GM21619 (cell line): ENCODE results near the gene CLBA1.
"Not testable (repeated sequence)": the region's sequence is repeated elsewhere in the genome, so short reads cannot be mapped to it uniquely, and the experiment has no call there.

ENCODE experiments used
- ATAC-seq: cut with Tn5 transposase; IDR thresholded peaks from one replicate; pipeline ENCODE4 v1.9.1; 2021; ENCODE audit not compliant: unreplicated experiment

The CLBA1 gene

DNA sequence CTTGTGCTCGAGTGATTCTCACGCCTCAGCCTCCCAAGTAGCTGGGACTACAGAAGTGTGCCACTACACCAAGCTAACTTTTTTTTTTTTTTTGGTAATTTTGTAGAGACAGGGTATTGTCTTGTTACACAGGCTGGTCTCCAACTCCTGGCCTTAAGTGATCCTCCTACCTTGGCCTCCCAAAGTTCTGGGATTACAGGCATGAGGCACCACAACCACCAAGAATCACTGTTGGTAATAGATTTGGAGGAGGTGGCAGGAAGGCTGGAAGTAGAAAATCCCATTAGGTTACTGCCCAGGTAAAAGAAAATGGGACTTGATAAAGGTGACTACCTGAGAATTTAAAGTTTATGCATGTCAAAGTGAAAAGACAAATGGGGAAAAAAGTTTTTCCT lies 36.7 kb downstream of the CLBA1 start:
- ATAC-seq, result no peak

DNA sequence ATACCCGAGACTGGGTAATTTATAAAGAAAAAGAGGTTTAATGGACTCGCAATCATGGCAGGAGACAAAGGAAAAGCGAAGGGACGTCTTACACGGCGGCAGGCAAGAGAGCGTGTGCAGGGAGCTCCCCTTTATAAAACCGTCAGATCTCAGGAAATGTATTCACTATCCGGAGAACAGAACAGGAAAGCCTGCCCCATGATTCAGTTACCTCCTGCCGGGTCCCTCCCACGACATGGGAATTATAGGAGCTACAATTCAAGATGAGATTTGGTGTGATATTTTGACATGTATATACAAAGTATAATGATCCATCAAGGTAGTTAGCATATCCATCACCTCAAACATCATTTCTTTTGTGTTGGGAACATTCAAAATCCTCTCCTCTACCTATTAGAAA lies 37.6 kb downstream of the CLBA1 start:
- ATAC-seq, result no peak

DNA sequence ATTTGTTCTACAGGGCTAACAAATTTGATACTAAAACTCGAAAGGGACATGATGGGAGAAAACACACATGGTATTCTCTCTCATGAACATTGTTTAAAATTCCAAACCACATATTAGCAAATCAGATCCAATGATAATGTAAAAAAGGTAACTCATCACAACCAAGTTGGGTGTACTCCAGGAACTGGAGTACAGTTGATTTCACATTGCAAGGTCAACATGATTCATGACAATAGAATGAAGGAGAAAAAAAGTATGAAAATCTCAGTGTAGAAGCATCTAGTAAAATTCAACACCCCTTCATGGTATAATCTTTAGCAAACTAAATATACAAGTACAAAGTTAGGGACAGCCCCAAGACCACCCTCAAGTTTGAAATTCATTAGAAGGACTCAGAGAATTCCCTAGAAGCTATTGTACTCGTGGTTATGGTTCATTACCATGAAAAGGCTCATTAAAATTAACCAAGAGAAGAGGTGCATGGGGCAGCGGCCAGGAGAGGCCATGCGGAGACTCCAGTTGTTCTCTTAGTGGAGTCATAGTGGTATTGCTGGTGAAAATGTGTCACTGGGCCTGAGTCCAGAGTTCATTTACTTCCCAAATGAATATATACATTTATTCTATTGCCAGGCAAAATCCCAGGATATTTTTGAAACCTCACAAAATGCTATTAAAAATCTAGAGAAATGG lies 38.3 kb downstream of the CLBA1 start:
- ATAC-seq, result no peak

DNA sequence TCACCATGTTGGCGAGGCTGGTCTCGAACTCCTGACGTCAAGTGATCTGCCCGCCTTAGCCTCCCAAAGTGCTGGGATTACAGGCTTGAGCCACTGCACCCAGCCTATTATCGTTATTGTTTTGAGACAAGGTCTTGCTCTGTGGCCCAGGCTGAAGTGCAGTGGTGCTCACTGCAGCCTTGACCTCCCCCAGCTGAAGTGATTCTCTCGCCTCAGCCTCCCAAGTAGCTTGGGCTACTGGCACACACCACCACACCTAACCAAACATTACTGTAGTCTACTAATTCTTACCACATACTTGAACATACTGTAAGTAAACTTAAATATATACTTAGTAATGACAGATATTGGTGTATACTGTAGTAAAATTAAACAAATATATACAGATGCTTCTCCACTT lies 39.8 kb downstream of the CLBA1 start:
- ATAC-seq, result no peak

DNA sequence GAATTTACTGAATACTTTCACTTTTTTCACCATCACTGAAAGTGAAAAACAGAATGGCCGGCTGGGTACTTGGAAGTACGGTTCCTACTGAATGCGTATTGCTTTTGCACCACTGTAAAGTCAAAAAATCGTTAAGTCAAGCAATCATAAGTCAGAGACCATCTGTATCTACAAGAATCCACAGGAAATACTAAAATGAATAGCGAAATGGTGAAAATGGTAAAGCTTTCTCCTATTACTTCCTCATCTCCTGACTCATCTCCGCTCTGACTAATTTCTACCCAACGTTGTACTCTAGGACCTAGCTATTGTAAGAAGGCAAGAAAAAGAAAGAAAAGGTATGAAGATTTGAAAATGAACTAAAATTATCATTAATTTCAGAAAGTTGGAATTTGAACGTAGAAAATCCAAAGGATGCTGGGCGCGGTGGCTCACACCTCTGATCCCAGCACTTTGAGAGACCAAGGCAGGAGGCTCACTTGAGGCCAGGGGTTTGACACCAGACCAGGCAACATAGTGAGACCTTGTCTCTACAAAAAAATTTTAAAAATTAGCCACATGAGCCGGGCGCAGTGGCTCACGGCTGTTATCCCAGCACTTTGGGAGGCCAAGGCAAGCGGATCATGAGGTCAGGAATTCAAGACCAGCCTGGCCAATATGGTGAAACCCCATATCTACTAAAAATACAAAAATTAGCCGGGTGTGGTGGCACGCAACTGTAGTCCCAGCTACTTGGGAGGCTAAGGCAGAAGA lies 40.6 kb downstream of the CLBA1 start:
- no peak for ATAC-seq

DNA sequence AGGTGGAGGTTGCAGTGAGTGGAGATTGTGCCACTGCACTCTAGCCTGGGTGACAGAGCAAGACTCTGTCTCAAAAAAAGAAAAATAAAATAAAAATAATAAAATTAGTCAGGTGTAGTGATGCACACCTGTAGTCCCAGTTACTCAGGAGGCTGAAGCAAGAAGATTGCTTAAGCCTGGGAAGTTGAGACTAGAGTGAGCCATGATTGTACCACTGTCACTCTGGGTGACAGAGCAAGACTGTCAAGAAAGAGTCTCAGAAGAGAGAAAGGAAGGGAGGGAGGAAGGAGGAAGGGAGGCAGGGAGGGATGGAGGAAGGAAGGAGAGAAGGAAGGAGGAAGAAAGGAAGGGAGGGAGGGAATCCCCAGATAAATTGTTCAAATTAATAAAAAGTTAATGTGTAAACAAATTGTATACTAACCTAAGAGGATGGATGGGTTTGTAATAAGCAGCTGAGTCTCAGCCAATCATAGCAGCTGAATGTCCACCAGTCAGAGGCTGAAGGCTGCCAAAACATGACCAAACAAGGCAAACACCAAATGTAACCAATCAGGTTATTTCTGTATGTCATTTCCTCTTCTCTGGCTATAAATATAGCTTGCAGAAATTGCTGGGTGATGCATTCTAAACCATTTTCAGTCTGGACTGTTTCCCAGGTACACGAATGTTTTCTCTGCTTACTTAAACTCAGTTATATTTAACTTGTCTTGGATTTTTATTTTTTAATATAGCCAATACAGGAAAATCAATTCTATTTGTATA lies 41.4 kb downstream of the CLBA1 start:
- ATAC-seq, result no peak

DNA sequence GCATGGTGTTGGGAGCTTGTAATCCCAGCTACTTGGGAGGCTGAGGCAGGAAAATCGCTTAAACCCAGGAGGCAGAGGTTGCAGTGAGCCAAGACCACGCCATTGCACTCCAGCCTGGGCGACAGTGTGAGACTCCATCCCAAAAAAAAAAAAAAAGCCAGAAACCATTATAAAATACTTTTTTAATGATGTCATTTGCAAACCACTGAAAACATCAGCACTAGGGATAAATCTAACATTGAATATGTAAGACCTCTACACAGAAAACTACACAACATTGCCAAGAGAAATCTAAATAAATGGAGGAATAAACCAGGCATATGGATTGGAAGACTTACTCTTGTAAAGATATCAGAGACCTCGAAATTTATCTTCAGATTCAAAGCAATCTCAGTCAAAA lies 42.1 kb downstream of the CLBA1 start:
- not testable (repeated sequence) for ATAC-seq

DNA sequence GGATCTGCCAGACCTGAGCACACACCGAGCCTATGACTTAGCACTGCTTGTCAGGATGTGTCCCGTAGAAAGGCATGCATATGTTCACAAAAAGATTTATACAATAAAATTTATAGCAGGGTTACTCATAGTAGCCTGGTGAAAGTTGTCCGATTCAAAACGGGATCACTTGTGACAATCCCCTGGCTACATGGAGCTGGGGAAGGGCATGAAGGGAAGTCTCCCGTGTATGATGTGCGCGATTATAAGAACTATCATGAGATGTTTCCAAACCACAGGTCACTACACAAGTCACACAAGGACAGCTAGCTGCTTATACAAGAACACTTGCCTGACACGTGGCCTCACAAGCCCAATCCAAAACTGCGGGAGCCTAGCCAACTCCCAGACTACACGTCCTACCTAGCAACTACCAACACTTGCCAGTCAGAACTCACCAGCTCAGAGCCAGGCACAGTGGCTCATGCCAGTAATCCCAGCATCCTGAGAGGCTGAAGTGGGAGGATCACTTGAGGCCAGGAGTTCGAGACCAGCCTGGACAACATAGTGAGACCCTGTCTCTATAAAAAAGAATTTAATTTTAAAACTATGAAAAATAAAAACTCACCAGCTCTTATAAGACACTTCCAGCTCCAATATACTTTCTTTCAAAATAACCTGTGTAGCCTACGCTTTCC lies 42.8 kb downstream of the CLBA1 start:
- ATAC-seq, result no peak

DNA sequence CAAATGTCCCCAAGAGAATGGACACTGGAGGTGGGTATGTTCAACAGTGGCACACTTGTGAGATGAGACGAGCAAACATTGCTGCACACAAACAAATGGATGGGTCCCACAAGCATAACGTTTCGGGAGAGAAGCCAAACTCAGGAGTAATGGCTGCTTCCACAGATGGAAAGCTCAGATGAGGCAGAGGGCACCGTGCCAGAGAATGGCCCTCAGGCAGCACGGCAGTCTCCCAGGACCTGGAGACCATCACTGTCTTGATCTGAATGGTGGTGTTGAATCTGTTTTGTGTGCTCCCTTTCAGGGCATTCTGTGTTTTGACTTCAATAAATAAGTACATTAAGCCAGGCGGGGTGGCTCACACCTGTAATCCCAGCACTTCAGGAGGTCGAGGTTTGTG lies 43.8 kb downstream of the CLBA1 start:
- ATAC-seq, result no peak

DNA sequence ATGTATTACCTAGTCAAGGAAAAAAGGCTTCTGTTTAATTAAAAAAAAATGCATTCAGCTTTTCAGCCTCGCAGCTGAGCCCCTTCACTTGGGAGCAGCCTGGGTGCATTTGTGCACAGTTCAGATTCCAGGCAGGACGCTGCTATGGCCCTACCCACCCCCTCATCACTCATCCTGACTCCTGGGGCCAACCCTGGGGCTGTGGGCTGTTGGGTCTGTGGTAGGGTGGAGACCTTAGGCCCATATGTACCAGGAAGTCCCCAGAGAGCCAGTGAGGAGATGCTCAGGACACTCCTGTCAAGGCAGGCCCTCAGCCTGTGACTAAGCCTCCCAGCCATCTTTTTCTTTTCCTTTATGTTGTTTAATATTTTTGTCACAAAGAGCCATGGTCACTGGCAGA lies 44.6 kb downstream of the CLBA1 start:
- no peak for ATAC-seq

DNA sequence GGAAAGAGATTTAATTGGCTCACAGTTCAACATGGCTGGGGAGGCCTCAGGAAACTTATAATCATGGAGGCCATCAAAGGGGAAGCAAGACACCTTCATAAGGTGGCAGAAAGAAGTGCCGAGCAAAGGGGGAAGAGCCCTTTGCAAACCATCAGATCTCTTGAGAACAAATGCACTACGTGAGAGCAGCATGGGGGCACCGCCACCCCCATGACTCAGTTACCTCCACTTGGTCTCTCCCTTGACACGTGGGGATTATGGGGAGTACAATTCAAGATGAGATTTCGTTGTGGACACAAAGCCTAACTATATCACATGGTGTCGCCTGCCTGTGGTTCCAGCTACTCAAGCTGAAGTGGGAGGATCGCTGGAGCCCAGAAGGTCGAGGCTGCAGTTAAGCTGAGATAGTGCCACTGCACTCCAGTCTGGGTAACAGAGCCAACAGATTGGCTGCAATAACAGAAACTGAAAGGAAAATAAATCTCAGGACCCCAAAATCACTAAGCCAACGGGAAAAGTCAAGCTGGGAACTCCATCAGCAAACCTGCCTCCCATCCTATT lies 45.3 kb downstream of the CLBA1 start:
- ATAC-seq, result no peak

DNA sequence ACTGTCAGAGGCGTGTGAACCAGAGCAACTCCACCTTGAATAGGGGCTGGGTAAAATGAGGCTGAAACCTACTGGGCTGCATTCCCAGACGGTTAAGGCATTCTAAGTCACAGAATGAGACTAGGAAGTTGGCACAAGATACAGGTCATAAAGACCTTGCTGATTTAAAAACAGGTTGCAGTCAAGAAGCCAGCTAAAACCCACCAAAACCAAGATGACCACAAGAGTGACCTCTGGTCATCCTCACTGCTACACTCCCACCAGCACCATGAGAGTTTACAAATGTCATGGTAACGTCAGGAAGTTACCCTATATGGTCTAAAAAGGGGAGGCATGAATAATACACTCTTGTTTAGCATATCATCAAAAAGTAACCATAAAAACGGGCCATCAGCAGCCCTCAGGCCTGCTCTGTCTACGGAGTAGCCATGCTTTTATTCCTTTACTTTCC lies 46.9 kb downstream of the CLBA1 start:
- not testable (repeated sequence) for ATAC-seq

DNA sequence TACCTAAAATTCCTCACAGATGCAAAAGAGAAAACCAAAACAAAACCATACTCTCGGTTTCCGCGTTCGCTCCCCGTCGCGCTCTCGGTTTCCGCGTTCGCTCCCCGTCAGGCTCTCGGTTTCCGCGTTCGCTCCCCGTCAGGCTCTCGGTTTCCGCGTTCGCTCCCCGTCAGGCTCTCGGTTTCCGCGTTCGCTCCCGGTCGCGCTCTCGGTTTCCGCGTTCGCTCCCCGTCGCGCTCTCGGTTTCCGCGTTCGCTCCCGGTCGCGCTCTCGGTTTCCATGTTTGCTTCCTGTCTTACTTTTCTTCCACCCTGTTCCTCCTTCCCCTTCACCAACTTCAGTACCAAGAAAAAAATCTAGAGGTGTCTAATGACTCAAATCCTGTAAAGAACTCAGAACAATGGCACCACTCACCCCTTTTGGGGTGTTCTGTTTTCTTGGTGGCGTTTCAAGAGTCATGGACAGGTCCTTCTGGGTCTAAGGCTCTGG lies 47.9 kb downstream of the CLBA1 start:
- ATAC-seq, result not testable (repeated sequence)

DNA sequence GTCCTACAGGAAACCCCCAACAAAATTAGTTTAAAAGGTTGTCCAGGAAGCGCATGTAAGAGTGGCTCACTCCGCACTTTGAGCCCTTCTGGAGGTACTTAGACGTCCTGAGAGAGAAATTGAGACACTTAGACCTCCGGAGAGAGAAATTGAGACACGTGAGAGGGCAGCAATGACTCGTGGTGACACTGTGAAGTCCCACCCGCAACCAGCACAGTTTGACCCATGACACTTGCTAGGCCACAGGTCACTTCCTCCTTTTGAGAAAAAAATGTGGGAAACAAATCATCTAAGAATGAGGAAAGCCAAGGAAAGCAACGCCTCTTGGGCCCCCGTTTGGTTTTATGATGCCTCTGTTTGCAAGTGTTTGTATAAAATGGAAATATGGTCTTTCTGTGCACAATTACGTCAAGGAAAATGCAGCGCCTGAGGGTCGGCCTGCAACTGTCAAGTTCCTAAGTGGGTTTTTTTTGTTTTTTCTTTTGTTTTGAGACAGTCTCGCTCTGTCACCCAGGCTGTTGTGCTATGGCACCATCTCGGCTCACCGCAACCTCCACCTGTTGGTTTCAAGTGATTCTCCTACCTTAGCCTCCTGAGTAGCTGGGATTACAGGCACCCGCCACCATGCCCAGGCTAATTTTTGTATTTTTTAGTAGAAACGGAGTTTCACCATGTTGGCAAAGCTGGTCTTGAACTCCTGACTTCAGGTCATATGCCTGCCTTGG lies 48.9 kb downstream of the CLBA1 start:
- no peak for ATAC-seq

DNA sequence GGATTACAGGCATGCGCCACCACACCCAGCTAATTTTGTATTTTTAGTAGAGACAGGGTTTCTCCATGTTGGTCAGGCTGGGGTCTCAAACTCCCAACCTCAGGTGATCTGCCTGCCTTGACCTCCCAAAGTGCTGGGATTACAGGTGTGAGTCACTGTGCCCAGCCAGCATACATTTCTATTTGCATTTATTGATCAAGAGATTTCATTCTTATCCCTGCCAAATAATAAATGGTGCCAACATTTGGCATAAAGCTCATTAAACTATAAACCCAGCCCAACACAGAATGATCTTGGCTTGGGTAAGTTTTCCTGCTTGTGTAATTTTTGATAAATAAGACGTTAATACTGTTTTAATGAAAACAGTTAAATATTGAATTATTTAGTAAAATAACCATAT lies 50.0 kb downstream of the CLBA1 start:
- not testable (repeated sequence) for ATAC-seq

DNA sequence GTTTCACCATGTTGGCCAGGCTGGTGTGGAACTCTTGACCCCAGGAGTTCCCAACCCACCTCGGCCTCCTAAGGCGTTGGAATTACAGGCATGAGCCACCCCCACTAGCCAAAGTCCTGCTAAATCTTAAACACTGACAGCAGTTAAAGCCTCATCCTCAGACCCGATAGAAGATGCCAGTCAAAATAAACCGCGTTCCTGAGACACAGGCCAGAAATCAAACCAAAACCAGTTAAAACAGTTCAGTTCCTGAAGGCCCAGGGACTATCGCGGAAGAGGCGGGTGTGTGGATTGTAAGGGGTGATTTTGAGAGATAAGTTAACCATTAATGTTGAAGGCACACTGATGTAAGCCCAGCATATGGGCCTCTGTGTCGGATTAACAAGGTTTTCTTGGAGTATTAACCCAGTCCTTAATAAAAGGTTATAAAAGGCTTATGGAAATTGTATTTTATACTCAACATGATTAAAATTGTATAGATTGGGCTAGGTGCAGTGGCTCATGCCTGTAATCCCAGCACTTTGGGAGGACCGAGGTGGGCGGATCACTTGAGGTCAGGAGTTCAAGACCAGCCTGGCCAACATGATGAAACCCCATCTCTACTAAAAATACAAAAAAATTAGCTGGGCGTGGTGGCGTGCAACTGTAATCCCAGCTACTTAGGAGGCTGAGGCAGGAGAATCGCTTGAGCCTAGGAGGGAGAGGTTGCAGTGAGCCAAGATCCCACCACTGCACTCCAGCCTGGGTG lies 54.0 kb downstream of the CLBA1 start:
- ATAC-seq, result no peak

DNA sequence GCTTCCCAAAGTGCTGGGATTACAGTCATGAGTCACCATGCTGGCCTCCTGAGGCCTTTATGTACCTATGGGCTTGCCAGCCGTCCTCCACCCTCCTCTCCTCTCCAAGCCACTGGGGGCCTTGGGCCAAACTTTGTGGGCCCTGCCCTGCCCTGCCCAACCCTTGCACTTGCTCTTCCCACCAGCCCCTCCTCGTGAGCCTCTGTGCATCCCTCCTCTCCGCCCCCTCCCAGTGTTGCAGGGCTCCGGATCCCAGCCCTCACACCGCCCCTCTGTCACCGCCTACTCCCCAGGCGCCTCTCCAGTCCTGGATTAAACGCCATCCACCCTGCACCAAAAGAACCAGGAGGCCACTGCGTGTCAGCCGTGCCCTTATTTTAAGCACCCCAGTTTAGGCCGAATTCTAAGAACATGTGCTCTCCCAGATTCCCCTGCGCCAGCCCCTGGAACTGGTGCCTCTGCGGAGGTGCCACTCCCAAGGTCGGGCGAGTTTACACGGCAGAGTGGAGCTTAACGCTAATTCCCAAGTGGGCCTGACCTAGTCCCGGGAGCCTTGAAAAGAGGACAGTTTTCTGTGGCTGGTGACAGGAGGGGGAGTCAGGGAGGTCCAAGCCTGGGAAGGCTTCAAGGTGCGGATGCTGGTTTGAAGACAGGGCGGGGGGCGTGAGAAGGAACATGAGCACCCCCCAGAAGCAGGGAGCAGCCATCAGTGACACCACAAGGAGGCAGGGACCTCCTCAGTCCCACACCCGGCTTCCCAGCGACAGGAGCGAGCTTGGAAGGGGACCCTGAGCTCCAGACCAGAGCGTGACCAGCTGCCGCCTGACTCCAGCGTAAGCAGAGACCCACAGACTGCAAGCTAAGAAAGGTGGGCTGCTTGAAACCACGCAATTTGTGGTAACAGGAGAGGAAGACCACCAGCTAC lies 56.5 kb downstream of the CLBA1 start:
- no peak for ATAC-seq

DNA sequence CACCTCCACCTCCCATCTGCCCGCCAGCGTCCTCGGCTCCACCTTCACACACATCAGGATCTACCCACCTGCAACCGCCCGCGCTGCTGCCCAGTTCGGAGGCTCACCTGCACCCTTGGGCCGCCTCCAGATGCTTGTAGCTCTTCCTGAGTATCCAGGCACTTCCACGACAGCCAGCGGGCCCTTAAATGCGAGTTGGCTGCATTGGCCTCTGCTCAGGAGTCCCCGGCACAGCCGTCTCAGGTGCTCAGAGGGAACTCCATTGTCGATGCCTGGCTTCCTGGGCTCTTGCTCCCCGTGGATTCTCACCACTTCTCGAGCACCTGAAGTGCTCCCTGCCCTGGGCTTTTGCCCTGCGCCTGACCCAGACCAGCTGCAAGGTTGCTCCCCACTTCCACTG lies 57.2 kb downstream of the CLBA1 start:
- no peak for ATAC-seq
